ENCODE data around the gene PLXNB1.

- no peak for TF ChIP-seq KLF10 (tag by site-specific recombination; IDR thresholded peaks at IDR 0.05)
- no peak for TF ChIP-seq ZNF561 (tag by site-specific recombination; IDR thresholded peaks at IDR 0.05; ENCODE audit: borderline replicate concordance)
- TF ChIP-seq WT1 (tag by site-specific recombination; IDR thresholded peaks at IDR 0.05): no peak
- no peak for TF ChIP-seq ZNF350 (tag by site-specific recombination; IDR thresholded peaks at IDR 0.05)
These were observed 35.9 kb upstream of the PLXNB1 start for GRCh38 chr3:48465531-48466378.

Data from HEK293 (cell line).